Motor neuron (in vitro differentiated cells): Measurements from ENCODE around the gene DUOX2. TPM values are rescaled to one million over a fixed set of nuclear protein-coding genes. Genes with fewer than 3 reads are reported as not detected.

Source experiments
- ATAC-seq, 8 experiments: fragments of 200-7000 bp; cut with Tn5 transposase; replicated peaks in 6 of 8; 2 replicates each; pipeline ENCODE4 v1.8.0; 2021; ENCODE audit warnings: mild to moderate bottlenecking in 8 of 8, moderate library complexity in 8 of 8
- H3K27ac ChIP-seq, 2 donors: fragments of 250-450 bp; sonication (Bioruptor Pico); 2 replicates each; pipeline ENCODE4 v1.9.0; 2021; ENCODE audit warnings: antibody characterized with exemption in 2 of 2, mild to moderate bottlenecking in 2 of 2, moderate library complexity in 1 of 2
- H3K4me1 ChIP-seq, 2 donors: fragments of 250-450 bp; sonication (Bioruptor Pico); replicated peaks in 1 of 2; 2 replicates each; pipeline ENCODE4 v1.6.1; 2021; ENCODE audit warnings: antibody characterized with exemption in 2 of 2, mild to moderate bottlenecking in 2 of 2, moderate library complexity in 1 of 2
- H3K4me3 ChIP-seq, 5 donors: fragments of 250-450 bp; sonication (Bioruptor Pico); 2 replicates each; pipeline ENCODE4 v1.9.0; 2021; ENCODE audit warnings: antibody characterized with exemption in 5 of 5, mild to moderate bottlenecking in 5 of 5, moderate library complexity in 4 of 5
- WGBS, 10 experiments: fragments of 450-650 bp; shearing (Covaris generic); methylation state at CpG; one replicate each; pipeline ENCODE4 v1.0.0; 2022; 5-methylcytosine and 5-hydroxymethylcytosine counted together
- in situ Hi-C, 9 experiments: fragments of 400-800 bp; cut with MboI; loops; one replicate each; pipeline ENCODE4 v1.15.0; 2021; ENCODE audit warnings: low sequenced_read_pairs in 9 of 9, low pct_unique_long_range_greater_than_20kb in 2 of 9; ENCODE audit not compliant: unreplicated experiment in 9 of 9
- total RNA-seq, 8 experiments: library from RNA; unstranded; fragments of 300-600 nt; gene quantifications; 2 replicates each; pipeline versions ENCODE4 v1.2.3 to v1.2.4, GENCODE V29; 2022

DUOX2 gene
- 1 to 10 TPM in 1 of 8 experiments, under 1 TPM in 6, not detected in 1; under 0.01 to 1.4 (median 0.49) TPM for total RNA-seq

GRCh38 chr15:45114076-45114750 is at the start of gene DUOX2, which contains the start of gene DUOXA2:
Gene DUOX2, minus strand, starts transcription at chr15:45114172. Its CDS starts 761 bp downstream, at chr15:45113411.
Gene DUOXA2, plus strand, starts transcription at chr15:45114326. Its CDS starts 280 bp downstream, at chr15:45114606.
- Histone ChIP-seq H3K4me3 (peak within 1 kb of the TSS in 3 of 5 donors; percentile 2 to 15 (median 9)), H3K4me1 (peaks cover 0 to 9% of the 10 kb centered on the region in 2 donors), H3K27ac (no peak within 1 kb of the TSS)
- peak in 3 of 8 experiments; percentile 3 to 12 (median 9) for ATAC-seq
- in situ Hi-C loops = no loop called here
- 0 to 6% (median 2%) methylated on average over 3 to 18 of the region's 42 CpGs; no CpG with 5 or more reads in 3 of the 10 experiments for WGBS, 10 experiments

- H3K27ac ChIP-seq = no peak overlapping the region
- 51 to 100% (median 99%) methylated on average over 1 to 6 of the region's 9 CpGs; no CpG with 5 or more reads in 2 of the 10 experiments for WGBS, 10 experiments
- ATAC-seq = no peak
- peaks cover 13 to 23% of the 10 kb centered on the region in 2 donors for H3K4me1 ChIP-seq
- in situ Hi-C loops = loop anchor here in 3 of 9 experiments (25.0 kb wide), 2 partner anchors 224 to 249 kb away; partner anchors contain the start of gene GATM (in 2 of the 3)
- H3K4me3 ChIP-seq = no peak overlapping the region
Measured at GRCh38 chr15:45163508-45163856, 49.5 kb upstream of the DUOX2 start.

GRCh38 chr15:45162771-45163507 is 49.0 kb upstream of the DUOX2 start:
- Histone ChIP-seq H3K27ac (no peak overlapping the region), H3K4me1 (peaks cover 18 to 22% of the 10 kb centered on the region in 2 donors), H3K4me3 (no peak overlapping the region)
- in situ Hi-C loops = loop anchor here in 3 of 9 experiments (25.0 kb wide), 2 partner anchors 224 to 249 kb away; partner anchors contain the start of gene GATM (in 2 of the 3)
- ATAC-seq = peak; percentile 42 to 74 (median 56)
- 0 to 30% (median 7%) methylated on average over 1 to 4 of the region's 7 CpGs; no CpG with 5 or more reads in 3 of the 10 experiments for WGBS, 10 experiments

GRCh38 chr15:45161666-45162065 is 47.7 kb upstream of the DUOX2 start:
- in situ Hi-C loops = loop anchor here in 3 of 9 experiments (25.0 kb wide), 2 partner anchors 226 to 251 kb away; partner anchors contain the start of gene GATM (in 2 of the 3)
- no peak overlapping the region for H3K4me3 ChIP-seq
- ATAC-seq = no peak
- no peak overlapping the region for H3K27ac ChIP-seq
- WGBS, 10 experiments = 90 to 100% (median 100%) methylated on average over 1 to 2 of the region's 14 CpGs; no CpG with 5 or more reads in 7 of the 10 experiments
- H3K4me1 ChIP-seq = peaks cover 26% of the 10 kb centered on the region in 2 donors

DNA sequence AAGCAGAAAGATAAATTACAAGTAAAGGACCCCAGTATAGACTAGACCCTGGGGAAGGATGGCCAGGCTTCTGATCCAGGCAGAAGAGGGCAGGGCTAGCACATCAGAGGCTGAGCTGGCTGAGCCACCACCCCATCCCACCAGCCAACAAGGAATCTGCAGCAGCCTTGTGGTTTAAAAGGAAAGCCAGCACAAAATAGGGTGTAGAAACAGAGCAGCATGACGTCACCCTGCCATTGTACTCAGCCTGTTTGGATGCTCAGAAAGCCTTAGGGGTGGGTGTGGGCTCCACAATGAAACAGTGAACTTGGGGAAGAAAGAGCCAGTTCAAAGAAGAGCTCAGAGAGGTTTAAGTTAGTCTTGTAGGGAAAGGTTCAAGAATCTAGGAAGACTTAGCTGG is 44.0 kb upstream of the DUOX2 start:
- in situ Hi-C loops = loop anchor here in 3 of 9 experiments (25.0 kb wide), 2 partner anchors 229 to 254 kb away; partner anchors contain the start of gene GATM (in 2 of the 3)
- peak; percentile 68 to 94 (median 88) for ATAC-seq
- WGBS, 10 experiments = 0% methylated on average over 1 of the region's 1 CpG; no CpG with 5 or more reads in 6 of the 10 experiments
- Histone ChIP-seq H3K27ac (no peak overlapping the region), H3K4me1 (peaks cover 12 to 13% of the 10 kb centered on the region in 2 donors), H3K4me3 (no peak overlapping the region)

DNA sequence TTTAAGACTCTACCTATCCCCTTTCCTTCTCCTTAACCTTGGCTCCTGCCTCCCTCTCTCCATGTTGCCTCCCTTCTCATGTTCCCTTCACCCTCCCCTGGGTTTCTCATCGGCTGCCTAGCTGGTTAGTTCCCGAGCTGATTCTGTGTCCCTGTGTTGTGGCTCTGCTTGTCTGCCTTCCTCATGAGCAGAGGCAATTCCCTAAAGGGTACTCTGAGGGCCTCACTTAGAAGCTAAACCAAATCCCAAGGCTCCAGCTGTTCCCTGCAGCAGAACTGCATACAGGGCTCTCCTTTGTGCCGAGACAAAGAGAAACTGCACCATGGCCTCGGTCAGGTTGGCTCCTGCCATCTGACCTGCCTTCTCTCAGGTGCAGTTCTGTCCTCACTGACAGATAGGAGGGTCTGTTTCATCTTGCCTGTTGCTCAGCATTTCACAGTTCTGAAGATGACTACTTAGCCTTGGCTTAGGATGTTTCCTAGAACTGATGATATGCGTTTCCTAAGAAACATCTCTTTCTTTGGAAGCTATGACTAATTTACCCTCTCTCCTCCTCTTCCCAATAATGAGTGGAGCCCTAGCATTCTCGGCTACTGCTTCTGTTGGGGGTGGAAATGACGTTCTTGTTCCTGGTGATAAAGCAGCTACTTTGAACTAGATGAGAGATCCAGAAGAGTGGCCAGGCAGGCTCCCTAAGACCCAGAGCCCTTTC is 42.9 kb upstream of the DUOX2 start:
- no peak overlapping the region for H3K27ac ChIP-seq
- peak in 2 of 8 experiments; percentile 12 to 55 for ATAC-seq
- H3K4me3 ChIP-seq = no peak overlapping the region
- in situ Hi-C loops = loop anchor here in 3 of 9 experiments (25.0 kb wide), 2 partner anchors 230 to 255 kb away; partner anchors contain the start of gene GATM (in 2 of the 3)
- H3K4me1 ChIP-seq = peaks cover 12 to 13% of the 10 kb centered on the region in 2 donors
- 0 to 90% (median 62%) methylated on average over 1 to 6 of the region's 7 CpGs; no CpG with 5 or more reads in 3 of the 10 experiments for WGBS, 10 experiments

GRCh38 chr15:45155739-45156138 is 41.8 kb upstream of the DUOX2 start:
- no peak for ATAC-seq
- in situ Hi-C loops = loop anchor here in 3 of 9 experiments (25.0 kb wide), 2 partner anchors 232 to 257 kb away; partner anchors contain the start of gene GATM (in 2 of the 3)
- Histone ChIP-seq H3K4me3 (no peak overlapping the region), H3K27ac (no peak overlapping the region), H3K4me1 (peaks cover 12 to 13% of the 10 kb centered on the region in 2 donors)
- WGBS, 10 experiments = 44 to 100% (median 90%) methylated on average over 2 to 6 of the region's 8 CpGs; no CpG with 5 or more reads in 1 of the 10 experiments

DNA sequence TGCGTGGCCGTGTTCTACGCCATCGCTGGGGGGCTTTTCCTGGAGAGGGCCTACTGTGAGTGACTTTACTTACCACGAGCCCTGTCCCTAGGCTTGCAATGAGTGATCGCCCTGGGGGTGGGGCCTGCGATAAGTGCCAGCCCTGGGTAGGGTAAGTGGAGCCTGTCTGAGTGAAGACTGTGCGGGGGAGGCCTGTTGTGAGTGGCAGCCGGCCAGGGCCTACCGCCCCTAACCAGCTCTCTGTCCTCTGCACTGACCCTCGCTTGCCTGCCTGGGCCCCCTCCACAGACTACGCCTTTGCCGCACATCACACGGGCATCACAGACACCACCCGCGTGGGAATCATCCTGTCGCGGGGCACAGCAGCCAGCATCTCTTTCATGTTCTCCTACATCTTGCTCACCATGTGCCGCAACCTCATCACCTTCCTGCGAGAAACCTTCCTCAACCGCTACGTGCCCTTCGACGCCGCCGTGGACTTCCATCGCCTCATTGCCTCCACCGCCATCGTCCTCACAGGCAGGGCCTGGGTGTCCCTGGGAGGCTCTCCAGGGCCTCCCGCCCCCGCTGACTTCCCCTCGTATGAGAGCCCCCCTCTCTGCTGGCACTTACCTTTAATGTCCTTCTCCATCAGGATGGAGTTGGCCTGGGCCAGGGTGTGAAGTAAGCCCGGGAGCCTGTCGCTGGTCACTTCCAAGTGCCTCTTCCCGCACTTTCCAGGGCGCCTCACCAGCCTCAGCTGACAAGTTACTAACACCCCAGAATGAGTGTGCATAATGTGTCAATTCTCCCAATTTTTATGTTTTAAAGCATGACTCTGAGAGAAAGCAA is 38.2 kb upstream of the DUOX2 start:
- no peak for ATAC-seq
- WGBS, 10 experiments = 60 to 92% (median 87%) methylated on average over 1 to 5 of the region's 36 CpGs; no CpG with 5 or more reads in 4 of the 10 experiments
- Histone ChIP-seq H3K4me3 (no peak overlapping the region), H3K4me1 (peaks cover under 1 to 3% of the 10 kb centered on the region in 2 donors), H3K27ac (no peak overlapping the region)
- in situ Hi-C loops = loop anchor here in 3 of 9 experiments (25.0 kb wide), 2 partner anchors 235 to 260 kb away; partner anchors contain the start of gene GATM (in 2 of the 3)

DNA sequence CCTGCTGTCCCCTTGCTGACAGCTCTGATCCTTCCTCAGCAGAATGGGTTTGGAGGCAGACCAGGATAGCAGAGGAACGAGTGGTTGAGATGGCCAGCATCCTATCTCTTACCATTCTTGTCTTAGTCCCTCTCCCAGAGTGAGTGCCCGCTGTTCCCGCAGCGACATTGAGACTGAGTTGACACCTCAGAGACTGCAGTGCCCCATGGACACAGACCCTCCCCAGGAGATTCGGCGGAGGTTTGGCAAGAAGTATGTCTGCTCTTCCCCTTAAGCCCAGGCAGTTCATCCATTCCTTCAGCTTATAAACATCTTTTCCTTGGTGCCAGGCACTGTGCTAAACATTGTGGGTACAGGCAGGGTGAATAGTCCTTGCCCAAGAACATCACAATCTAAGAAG is 37.0 kb upstream of the DUOX2 start:
- Histone ChIP-seq H3K4me3 (no peak overlapping the region), H3K4me1 (no peaks in the 10 kb centered on the region), H3K27ac (no peak overlapping the region)
- in situ Hi-C loops = loop anchor here in 3 of 9 experiments (25.0 kb wide), 2 partner anchors 236 to 261 kb away; partner anchors contain the start of gene GATM (in 2 of the 3)
- ATAC-seq = no peak
- WGBS, 10 experiments = 80 to 100% (median 89%) methylated on average over 1 to 6 of the region's 6 CpGs; no CpG with 5 or more reads in 4 of the 10 experiments

DNA sequence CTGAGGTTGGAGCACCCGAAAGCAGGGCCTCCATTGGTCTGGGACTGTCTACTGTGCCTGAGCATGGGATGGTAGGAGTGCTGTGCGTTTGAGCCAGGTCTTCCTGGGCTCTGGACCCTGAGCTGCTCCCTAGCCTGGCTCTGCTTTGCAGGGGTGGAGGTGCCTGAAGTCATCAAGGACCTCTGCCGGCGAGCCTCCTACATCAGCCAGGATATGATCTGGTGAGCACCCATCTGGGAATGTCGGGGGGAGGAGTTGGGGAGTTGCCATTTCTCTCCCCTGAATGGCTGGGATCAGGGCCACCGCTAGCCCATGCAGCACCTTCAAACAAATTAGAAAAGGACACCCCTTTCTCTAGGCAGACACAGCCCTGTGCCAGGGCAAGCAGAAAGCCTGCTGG is 36.5 kb upstream of the DUOX2 start:
- H3K4me3 ChIP-seq = no peak overlapping the region
- 50 to 100% (median 100%) methylated on average over 1 of the region's 6 CpGs; no CpG with 5 or more reads in 7 of the 10 experiments for WGBS, 10 experiments
- no peak for ATAC-seq
- H3K27ac ChIP-seq = no peak overlapping the region
- H3K4me1 ChIP-seq = no peaks in the 10 kb centered on the region
- in situ Hi-C loops = loop anchor here in 3 of 9 experiments (25.0 kb wide), 2 partner anchors 237 to 262 kb away; partner anchors contain the start of gene GATM (in 2 of the 3)

- no peak overlapping the region for H3K4me3 ChIP-seq
- in situ Hi-C loops = no loop called here
- 67 to 86% (median 80%) methylated on average over 1 of the region's 1 CpG; no CpG with 5 or more reads in 7 of the 10 experiments for WGBS, 10 experiments
Measured at GRCh38 chr15:45149060-45149459, 35.1 kb upstream of the DUOX2 start.

More at GRCh38 chr15:45149060-45149459, 35.1 kb upstream of the DUOX2 start:
- H3K4me1 ChIP-seq = no peaks in the 10 kb centered on the region
- H3K27ac ChIP-seq = no peak overlapping the region
- ATAC-seq = no peak
